GM23248 (cell line): ENCODE results near the gene ANGPT4. TPM values are rescaled to one million over a fixed set of nuclear protein-coding genes. Genes with fewer than 3 reads are reported as not detected.

ENCODE experiments used
- DNase-seq: peaks from one replicate; pipeline ENCODE4 v3.0.0-alpha.2; 2015
- H2AFZ ChIP-seq: fragments of 200-600 bp; sonication (generic); 2 replicates; pipeline ENCODE4 v1.6.1; 2016; ENCODE audit warnings: antibody characterized with exemption
- H3F3A ChIP-seq: fragments of 200-600 bp; sonication (generic); 2 replicates; pipeline ENCODE4 v1.6.1; 2016; ENCODE audit warnings: mild to moderate bottlenecking, antibody characterized with exemption, mixed run types; ENCODE audit not compliant: insufficient read depth
- H3K27ac ChIP-seq: fragments of 200-600 bp; sonication (generic); 2 replicates; pipeline ENCODE4 v1.5.1; 2016; ENCODE audit warnings: mild to moderate bottlenecking
- H3K27me3 ChIP-seq: fragments of 200-600 bp; sonication (generic); replicated peaks from 2 replicates; pipeline ENCODE4 v1.6.1; 2016; ENCODE audit warnings: mild to moderate bottlenecking; ENCODE audit not compliant: insufficient read depth
- H3K36me3 ChIP-seq: fragments of 200-600 bp; sonication (generic); 2 replicates; pipeline ENCODE4 v1.6.1; 2016; ENCODE audit warnings: low read depth, mild to moderate bottlenecking
- H3K4me1 ChIP-seq: fragments of 200-600 bp; sonication (generic); 2 replicates; pipeline ENCODE4 v1.6.1; 2016; ENCODE audit warnings: mild to moderate bottlenecking; ENCODE audit not compliant: insufficient read depth
- H3K4me2 ChIP-seq: fragments of 200-600 bp; sonication (generic); one replicate; pipeline ENCODE4 v1.6.1; 2016; ENCODE audit warnings: mild to moderate bottlenecking; ENCODE audit not compliant: unreplicated experiment
- H3K4me3 ChIP-seq: fragments of 200-600 bp; sonication (generic); 2 replicates; pipeline ENCODE4 v1.5.1; 2016; ENCODE audit warnings: mild to moderate bottlenecking
- H3K79me2 ChIP-seq: fragments of 200-600 bp; sonication (generic); 2 replicates; pipeline ENCODE4 v1.6.1; 2016; ENCODE audit warnings: mild to moderate bottlenecking; ENCODE audit not compliant: insufficient read depth
- H3K9ac ChIP-seq: fragments of 200-600 bp; sonication (generic); 2 replicates; pipeline ENCODE4 v1.6.1; 2016; ENCODE audit warnings: mild to moderate bottlenecking
- H3K9me2 ChIP-seq: fragments of 200-600 bp; sonication (generic); 2 replicates; pipeline ENCODE4 v1.6.1; 2016; ENCODE audit warnings: mixed run types, mild to moderate bottlenecking, moderate library complexity; ENCODE audit not compliant: insufficient read depth
- H3K9me3 ChIP-seq: fragments of 200-600 bp; sonication (generic); one replicate; pipeline ENCODE4 v1.6.1; 2017; ENCODE audit warnings: low read depth
- H4K20me1 ChIP-seq: fragments of 200-600 bp; sonication (generic); 2 replicates; pipeline ENCODE4 v1.6.0; 2016; ENCODE audit not compliant: insufficient read depth
- EZH2 ChIP-seq: fragments of 200-600 bp; sonication (generic); IDR thresholded peaks from 2 replicates; pipeline ENCODE4 v1.6.1; 2018; ENCODE audit warnings: antibody characterized with exemption, mild to moderate bottlenecking; ENCODE audit not compliant: insufficient read depth, poor library complexity, severe bottlenecking
- EZH2phosphoT487 ChIP-seq: fragments of 200-600 bp; sonication (generic); IDR thresholded peaks from 2 replicates; pipeline ENCODE4 v1.6.1; 2018; ENCODE audit warnings: antibody characterized with exemption, moderate library complexity, mild to moderate bottlenecking, low read depth; ENCODE audit not compliant: insufficient read depth
- WGBS, 2 experiments: methylation state at CpG; one replicate each; pipeline ENCODE4 v1.1.6; 2015 to 2017; ENCODE audit warnings: low lambda C conversion rate in 2 of 2, low coverage in 1 of 2; ENCODE audit errors: missing lambda C conversion rate in 2 of 2; 5-methylcytosine and 5-hydroxymethylcytosine counted together
- in situ Hi-C: fragments of 300-500 bp; cut with MboI; formaldehyde crosslinking; loops from 2 replicates; pipeline ENCODE4 v1.15.0; 2020
- polyA plus RNA-seq: library from polyadenylated mRNA; unstranded; fragments of >200 nt; fragmentation: Nextera tagmentation; extraction: Ambion mirVana; gene quantifications from 2 replicates; pipeline ENCODE4 v1.2.1, GENCODE V29; 2016
- total RNA-seq: library from RNA; depleted of rRNA; stranded (reverse); fragments of >200 nt; shearing (Covaris generic); gene quantifications from 2 replicates; pipeline ENCODE4 v1.2.3, GENCODE V29; 2014

Gene ANGPT4
- total and polyA plus RNA-seq, 2 experiments from 2014 or later = not detected

DNA sequence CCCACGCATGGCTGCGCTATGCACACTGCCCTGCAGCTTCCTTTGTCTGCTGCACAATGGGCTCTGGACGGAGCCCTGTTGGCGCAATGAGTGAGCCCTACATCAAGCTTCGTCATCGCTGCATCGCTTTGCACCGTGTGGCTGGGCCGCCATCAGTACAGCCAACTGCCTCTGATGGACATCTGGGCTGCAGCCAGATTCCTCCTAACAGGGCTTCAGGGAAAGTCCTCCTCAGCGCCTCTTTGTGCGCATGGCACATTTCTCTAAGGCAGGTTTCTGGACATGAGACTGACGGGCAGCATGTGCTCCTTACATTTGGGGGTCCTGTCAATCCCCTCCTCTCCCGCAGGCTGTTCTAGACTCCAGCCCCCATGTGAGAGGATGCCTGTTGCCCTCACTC lies 29.7 kb upstream of the ANGPT4 start:
- H3K79me2 ChIP-seq = no peaks in the 10 kb centered on the region
- no peaks in the 10 kb centered on the region for H3K9me3 ChIP-seq
- in situ Hi-C loops = no loop called here
- no peak overlapping the region for H3K4me3 ChIP-seq
- H3K27me3 ChIP-seq = peaks cover 29% of the 10 kb centered on the region; the same call in 1 of the 2 replicates
- no peak overlapping the region for H2AFZ ChIP-seq
- no peak for TF ChIP-seq EZH2phosphoT487
- H3K4me1 ChIP-seq = no peaks in the 10 kb centered on the region
- no peaks in the 10 kb centered on the region for H4K20me1 ChIP-seq
- no peak for DNase-seq
- no peak overlapping the region for H3K9ac ChIP-seq
- H3K27ac ChIP-seq = no peak overlapping the region
- H3K9me2 ChIP-seq = no peaks in the 10 kb centered on the region
- no peak overlapping the region for H3K4me2 ChIP-seq
- WGBS, 2 experiments = 63% methylated on average over 13 of the region's 13 CpGs
- no peaks in the 10 kb centered on the region for H3K36me3 ChIP-seq
- no peaks in the 10 kb centered on the region for H3F3A ChIP-seq

GRCh38 chr20:944774-945410 lies 28.8 kb upstream of the ANGPT4 start:
- in situ Hi-C loops = no loop called here

GRCh38 chr20:944148-944547 lies 28.0 kb upstream of the ANGPT4 start:
- WGBS, 2 experiments = 72 to 78% methylated on average over 9 of the region's 9 CpGs
- Histone ChIP-seq H3F3A (no peaks in the 10 kb centered on the region), H4K20me1 (no peaks in the 10 kb centered on the region), H3K4me3 (no peak overlapping the region), H3K4me1 (no peaks in the 10 kb centered on the region), H3K79me2 (no peaks in the 10 kb centered on the region), H3K27ac (no peak overlapping the region), H3K9me2 (no peaks in the 10 kb centered on the region), H3K27me3 (peaks cover 29% of the 10 kb centered on the region; the same call in 1 of the 2 replicates), H2AFZ (no peak overlapping the region), H3K36me3 (no peaks in the 10 kb centered on the region), H3K4me2 (no peak overlapping the region), H3K9me3 (no peaks in the 10 kb centered on the region), H3K9ac (no peak overlapping the region)
- in situ Hi-C loops = no loop called here
- no peak for TF ChIP-seq EZH2phosphoT487
- no peak for TF ChIP-seq EZH2
- no peak for DNase-seq

More at GRCh38 chr20:944774-945410, 28.8 kb upstream of the ANGPT4 start:
- no peaks in the 10 kb centered on the region for H3K9me3 ChIP-seq
- H3K27ac ChIP-seq = no peak overlapping the region
- H3K27me3 ChIP-seq = peaks cover 29% of the 10 kb centered on the region; the same call in 1 of the 2 replicates
- no peaks in the 10 kb centered on the region for H3K79me2 ChIP-seq
- 28 to 31% methylated on average over 12 of the region's 13 CpGs for WGBS, 2 experiments
- DNase-seq = no peak
- no peak overlapping the region for H2AFZ ChIP-seq
- H3K4me3 ChIP-seq = no peak overlapping the region
- H3K4me1 ChIP-seq = no peaks in the 10 kb centered on the region
- no peak for TF ChIP-seq EZH2phosphoT487
- TF ChIP-seq EZH2 = no peak
- H3K9ac ChIP-seq = no peak overlapping the region
- H3K4me2 ChIP-seq = no peak overlapping the region
- no peaks in the 10 kb centered on the region for H4K20me1 ChIP-seq
- H3F3A ChIP-seq = no peaks in the 10 kb centered on the region
- H3K9me2 ChIP-seq = no peaks in the 10 kb centered on the region
- H3K36me3 ChIP-seq = no peaks in the 10 kb centered on the region

DNA sequence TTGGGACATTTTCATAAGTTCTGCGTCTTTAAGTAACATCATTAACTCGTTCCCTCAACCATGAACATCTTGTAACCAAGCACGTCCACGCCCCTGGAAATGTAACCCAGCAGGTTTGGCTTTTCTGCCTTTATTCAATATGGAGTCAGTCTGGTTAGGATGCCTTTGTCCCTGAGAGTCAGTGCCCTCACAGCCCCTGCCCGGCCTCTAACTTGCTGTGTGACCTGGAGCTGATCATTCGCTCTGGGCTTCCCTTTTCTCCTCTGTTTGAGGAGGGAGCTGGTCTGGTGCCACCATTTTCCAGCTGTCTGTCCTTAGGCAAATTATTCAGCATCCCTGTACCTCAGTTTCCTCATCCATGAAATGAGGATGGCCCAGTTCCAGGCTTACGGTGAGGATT lies 26.5 kb upstream of the ANGPT4 start:
- Histone ChIP-seq H3K27ac (no peak overlapping the region), H3K4me3 (no peak overlapping the region), H3K36me3 (no peaks in the 10 kb centered on the region), H3K4me1 (no peaks in the 10 kb centered on the region), H3K9me3 (no peaks in the 10 kb centered on the region), H3K9me2 (no peaks in the 10 kb centered on the region), H4K20me1 (no peaks in the 10 kb centered on the region), H3F3A (no peaks in the 10 kb centered on the region), H3K4me2 (no peak overlapping the region), H3K9ac (no peak overlapping the region), H3K79me2 (no peaks in the 10 kb centered on the region), H2AFZ (no peak overlapping the region), H3K27me3 (peaks cover 22% of the 10 kb centered on the region; the same call in 1 of the 2 replicates)
- in situ Hi-C loops = no loop called here
- no peak for DNase-seq
- TF ChIP-seq EZH2 (no peak), EZH2phosphoT487 (no peak)
- 69 to 71% methylated on average over 7 of the region's 7 CpGs for WGBS, 2 experiments
